CD4-positive, alpha-beta T cell (primary cell): Measurements from ENCODE around the gene TUBGCP2. TPM values are rescaled to one million over a fixed set of nuclear protein-coding genes. Genes with fewer than 3 reads are reported as not detected.
A peak's percentile ranks its signal among the peaks of the same experiment; 100 is the strongest.
"Not testable (repeated sequence)": the region's sequence is repeated elsewhere in the genome, so short reads cannot be mapped to it uniquely, and the experiment has no call there.

ENCODE experiments used
- ATAC-seq: fragments of 200-7000 bp; cut with Tn5 transposase; one replicate; pipeline ENCODE4 v1.10.0; 2022; ENCODE audit warnings: mild to moderate bottlenecking; ENCODE audit not compliant: poor library complexity
- CTCF ChIA-PET: fragments of 350-600 bp; sonication (Branson Sonifier 250); formaldehyde crosslinking; loops from one replicate; lab custom pipeline; 2021; ENCODE audit warnings: antibody characterized with exemption, inconsistent platforms; lab: Charles Lee
- POLR2A ChIA-PET: fragments of 350-600 bp; sonication (Branson Sonifier 250); formaldehyde crosslinking; loops from one replicate; lab custom pipeline; 2021; ENCODE audit warnings: antibody characterized with exemption, inconsistent platforms; lab: Charles Lee
- DNase-seq, 14 experiments: peaks; one replicate each; pipeline ENCODE4 v3.0.0-alpha.2; 2013 to 2020; ENCODE audit warnings: mixed read lengths in 2 of 14
- H3K27ac ChIP-seq, 2 donors: one replicate each; pipeline versions ENCODE4 v1.5.1 to v1.7.0; 2013; ENCODE audit warnings: low read length in 2 of 2, low read depth in 1 of 2, mild to moderate bottlenecking in 1 of 2
- H3K27me3 ChIP-seq, 2 experiments: 1 replicate in 1 of 2; 2 replicates in 1 of 2; pipeline versions ENCODE4 v1.6.1 to v1.7.0; 2013; ENCODE audit warnings: low read length in 2 of 2, control low read depth in 1 of 2, mild to moderate bottlenecking in 1 of 2, moderate library complexity in 1 of 2; ENCODE audit not compliant: insufficient read depth in 2 of 2, control insufficient read depth in 1 of 2
- H3K36me3 ChIP-seq: one replicate; pipeline ENCODE4 v1.6.1; 2013; ENCODE audit warnings: low read length, control low read depth; ENCODE audit not compliant: insufficient read depth
- H3K4me1 ChIP-seq: one replicate; pipeline ENCODE4 v1.6.1; 2013; ENCODE audit warnings: low read length, control low read depth; ENCODE audit not compliant: insufficient read depth
- H3K4me3 ChIP-seq: one replicate; pipeline ENCODE4 v1.5.1; 2013; ENCODE audit warnings: mild to moderate bottlenecking, low read length, moderate library complexity
- H3K9me3 ChIP-seq, 2 experiments: 1 replicate in 1 of 2; 2 replicates in 1 of 2; pipeline versions ENCODE4 v1.6.1 to v1.7.0; 2013; ENCODE audit warnings: low read length in 2 of 2, mild to moderate bottlenecking in 2 of 2, control low read depth in 1 of 2, moderate library complexity in 1 of 2; ENCODE audit not compliant: control insufficient read depth in 1 of 2, insufficient read depth in 1 of 2
- H3K27ac Mint-ChIP-seq: one replicate; pipeline ENCODE4 v1.8.0; 2020; ENCODE audit warnings: mixed read lengths
- H3K27me3 Mint-ChIP-seq: one replicate; pipeline ENCODE4 v1.8.0; 2021; ENCODE audit warnings: mixed read lengths
- H3K36me3 Mint-ChIP-seq: one replicate; pipeline ENCODE4 v1.8.0; 2021; ENCODE audit warnings: low read depth, mixed read lengths
- H3K4me1 Mint-ChIP-seq: one replicate; pipeline ENCODE4 v1.8.0; 2021; ENCODE audit warnings: low read depth, mixed read lengths
- H3K4me3 Mint-ChIP-seq: one replicate; pipeline ENCODE4 v1.8.0; 2020; ENCODE audit warnings: mild to moderate bottlenecking, mixed read lengths
- H3K9me3 Mint-ChIP-seq: one replicate; pipeline ENCODE4 v1.8.0; 2020; ENCODE audit warnings: mixed read lengths
- CTCF ChIP-seq: fragments of 200-600 bp; IDR thresholded peaks from one replicate; pipeline ENCODE4 v1.8.0; 2022; ENCODE audit warnings: antibody characterized with exemption, mild to moderate bottlenecking
- intact Hi-C, 2 experiments: fragments of 100-400 bp; cut with DNase I in 1 of 2; cut with micrococcal nuclease in 1 of 2; formaldehyde crosslinking; loops; one replicate each; pipeline versions ENCODE4 v1.15.1 to v1.9.0; 2023 to 2025; cut with DNase I, micrococcal nuclease
- total RNA-seq, 174 experiments: library from RNA in 2 of 174; stranded (reverse) in 2 of 174; gene quantifications; one replicate each; pipeline ENCODE4 v1.2.3 and lab custom pipeline; 2021 to 2026

TUBGCP2 gene
- total RNA-seq, 2 experiments from 2014 or later: 89.3 to 94.2 TPM

GRCh38 chr10:133266056-133266795, 42.4 kb downstream of the TUBGCP2 start:
- peak overlapping the region; percentile 56 for H3K27ac Mint-ChIP-seq

GRCh38 chr10:133265052-133265451, 43.6 kb downstream of the TUBGCP2 start:
- H3K27me3 ChIP-seq, DNase-seq, CTCF ChIA-PET, H3K27ac ChIP-seq, ATAC-seq, H3K9me3 ChIP-seq, H3K4me3 ChIP-seq, H3K9me3 Mint-ChIP-seq, H3K27me3 Mint-ChIP-seq: not testable (repeated sequence)
- peak overlapping the region; percentile 73 for H3K4me3 Mint-ChIP-seq
- peaks cover 27% of the 10 kb centered on the region for H3K36me3 ChIP-seq
- peaks cover 52% of the 10 kb centered on the region for H3K4me1 Mint-ChIP-seq
- peaks cover 17% of the 10 kb centered on the region for H3K36me3 Mint-ChIP-seq
- POLR2A ChIA-PET: interaction anchor here (1.1 to 3.0 kb wide), 2 partner anchors 11 to 13 kb away, joined by 4 to 22 read pairs; partner anchors contain the start of gene ADAM8
- H3K27ac Mint-ChIP-seq: peak overlapping the region; percentile 56
- peaks cover 65% of the 10 kb centered on the region for H3K4me1 ChIP-seq
- intact Hi-C loops: loop anchor here in 1 of 2 experiments (10.0 kb wide), 1 partner anchor 960 kb away; the partner anchor contains the start of gene STK32C

More at GRCh38 chr10:133266056-133266795, 42.4 kb downstream of the TUBGCP2 start:
- H3K9me3 Mint-ChIP-seq: no peaks in the 10 kb centered on the region
- Histone ChIP-seq H3K4me1 (peaks cover 53% of the 10 kb centered on the region), H3K9me3 (no peaks in the 10 kb centered on the region), H3K27ac (peak overlapping the region in 1 of 2 donors; percentile 21), H3K27me3 (no peaks in the 10 kb centered on the region), H3K4me3 (no peak overlapping the region), H3K36me3 (peaks cover 39% of the 10 kb centered on the region)
- H3K27me3 Mint-ChIP-seq: no peaks in the 10 kb centered on the region
- ChIA-PET POLR2A (interaction anchor here (1.1 kb wide), 1 partner anchor 9 kb away, joined by 5 read pairs; no protein-coding TSS in a partner anchor), CTCF (no interaction called here)
- no peak overlapping the region for H3K4me3 Mint-ChIP-seq
- no peak for ATAC-seq
- H3K36me3 Mint-ChIP-seq: peaks cover 21% of the 10 kb centered on the region
- DNase-seq: no peak
- peaks cover 40% of the 10 kb centered on the region for H3K4me1 Mint-ChIP-seq
- no peak for TF ChIP-seq CTCF
- intact Hi-C loops: loop anchor here in 1 of 2 experiments (10.0 kb wide), 1 partner anchor 961 kb away; the partner anchor contains the start of gene STK32C

GRCh38 chr10:133264461-133264860, 44.2 kb downstream of the TUBGCP2 start:
- intact Hi-C loops: loop anchor here (5.0 to 10.0 kb wide), 5 partner anchors 108 to 960 kb away; partner anchors contain the start of genes ECHS1 (in 1 of the 2), INPP5A (in 1 of the 2), MTG1 (in 1 of the 2) and STK32C (in 1 of the 2)
- Mint-ChIP-seq H3K4me1 (peaks cover 58% of the 10 kb centered on the region), H3K36me3 (peaks cover 14% of the 10 kb centered on the region), H3K27me3 (no peaks in the 10 kb centered on the region), H3K27ac (peak overlapping the region; percentile 90), H3K4me3 (peak overlapping the region; percentile 84), H3K9me3 (no peaks in the 10 kb centered on the region)
- peaks cover 67% of the 10 kb centered on the region for H3K4me1 ChIP-seq
- DNase-seq (peak in 13 of 14 experiments; percentile 34 to 79 (median 62)), ATAC-seq (peak; percentile 51)
- H3K4me3 ChIP-seq: no peak overlapping the region
- H3K27me3 ChIP-seq: no peaks in the 10 kb centered on the region
- TF ChIP-seq CTCF: no peak
- H3K36me3 ChIP-seq: peaks cover 21% of the 10 kb centered on the region
- no peaks in the 10 kb centered on the region for H3K9me3 ChIP-seq
- POLR2A ChIA-PET: interaction anchor here (0.6 to 3.0 kb wide), 5 partner anchors 11 to 93 kb away, joined by 3 to 22 read pairs (median 4); partner anchors contain the start of genes ADAM8 and CALY
- CTCF ChIA-PET: interaction anchor here (0.7 to 1.7 kb wide), 3 partner anchors 11 to 43 kb away, joined by 3 to 6 read pairs (median 5); no protein-coding TSS in a partner anchor
- H3K27ac ChIP-seq: no peak overlapping the region
